ENCODE results near the gene SUV39H2. TPM values are rescaled to one million over a fixed set of nuclear protein-coding genes. Genes with fewer than 3 reads are reported as not detected.

SUV39H2 gene
- total RNA-seq, 1 donor from 2014 or later: 4.5 TPM

DNA sequence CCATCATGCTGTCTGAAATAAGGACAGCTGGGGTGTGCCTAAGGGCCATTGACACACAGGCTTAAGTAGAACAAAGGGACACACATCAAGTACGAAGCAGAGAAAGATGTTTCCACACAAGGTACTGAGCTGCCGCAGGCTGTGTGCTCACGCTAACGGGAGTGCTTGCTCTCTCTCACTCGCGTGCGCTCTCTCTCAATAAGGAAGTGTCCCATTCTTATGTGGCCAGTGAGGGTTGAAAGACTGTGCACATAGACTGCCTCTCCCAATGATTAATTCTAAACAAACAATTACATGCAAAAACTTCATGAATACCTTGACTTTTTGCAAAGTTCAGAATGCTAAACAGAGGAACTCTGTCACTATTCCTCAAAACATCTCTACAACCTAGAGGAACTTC lies 45.3 kb downstream of the SUV39H2 start:
- Histone ChIP-seq H3K9me3 (no peaks in the 10 kb centered on the region), H3K27ac (no peak overlapping the region), H3K27me3 (no peaks in the 10 kb centered on the region), H3K4me1 (no peaks in the 10 kb centered on the region), H3K36me3 (peaks cover 95% of the 10 kb centered on the region), H3K4me3 (no peak overlapping the region)
- intact Hi-C loops (cut with DNase I): no loop called here
- TF ChIP-seq, protein P1, sequence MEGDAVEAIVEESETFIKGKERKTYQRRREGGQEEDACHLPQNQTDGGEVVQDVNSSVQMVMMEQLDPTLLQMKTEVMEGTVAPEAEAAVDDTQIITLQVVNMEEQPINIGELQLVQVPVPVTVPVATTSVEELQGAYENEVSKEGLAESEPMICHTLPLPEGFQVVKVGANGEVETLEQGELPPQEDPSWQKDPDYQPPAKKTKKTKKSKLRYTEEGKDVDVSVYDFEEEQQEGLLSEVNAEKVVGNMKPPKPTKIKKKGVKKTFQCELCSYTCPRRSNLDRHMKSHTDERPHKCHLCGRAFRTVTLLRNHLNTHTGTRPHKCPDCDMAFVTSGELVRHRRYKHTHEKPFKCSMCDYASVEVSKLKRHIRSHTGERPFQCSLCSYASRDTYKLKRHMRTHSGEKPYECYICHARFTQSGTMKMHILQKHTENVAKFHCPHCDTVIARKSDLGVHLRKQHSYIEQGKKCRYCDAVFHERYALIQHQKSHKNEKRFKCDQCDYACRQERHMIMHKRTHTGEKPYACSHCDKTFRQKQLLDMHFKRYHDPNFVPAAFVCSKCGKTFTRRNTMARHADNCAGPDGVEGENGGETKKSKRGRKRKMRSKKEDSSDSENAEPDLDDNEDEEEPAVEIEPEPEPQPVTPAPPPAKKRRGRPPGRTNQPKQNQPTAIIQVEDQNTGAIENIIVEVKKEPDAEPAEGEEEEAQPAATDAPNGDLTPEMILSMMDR (IDR thresholded peaks at IDR 0.05): no peak
- no peak for DNase-seq
- ATAC-seq: no peak

GRCh38 chr10:14925268-14925667 lies 46.6 kb downstream of the SUV39H2 start:
- Histone ChIP-seq H3K4me1 (no peaks in the 10 kb centered on the region), H3K4me3 (no peak overlapping the region), H3K36me3 (peaks cover 94% of the 10 kb centered on the region), H3K27me3 (no peaks in the 10 kb centered on the region), H3K9me3 (no peaks in the 10 kb centered on the region), H3K27ac (no peak overlapping the region)
- intact Hi-C loops (cut with DNase I): no loop called here
- DNase-seq: no peak
- TF ChIP-seq, protein P1 (IDR thresholded peaks at IDR 0.05): no peak
- ATAC-seq: no peak

DNA sequence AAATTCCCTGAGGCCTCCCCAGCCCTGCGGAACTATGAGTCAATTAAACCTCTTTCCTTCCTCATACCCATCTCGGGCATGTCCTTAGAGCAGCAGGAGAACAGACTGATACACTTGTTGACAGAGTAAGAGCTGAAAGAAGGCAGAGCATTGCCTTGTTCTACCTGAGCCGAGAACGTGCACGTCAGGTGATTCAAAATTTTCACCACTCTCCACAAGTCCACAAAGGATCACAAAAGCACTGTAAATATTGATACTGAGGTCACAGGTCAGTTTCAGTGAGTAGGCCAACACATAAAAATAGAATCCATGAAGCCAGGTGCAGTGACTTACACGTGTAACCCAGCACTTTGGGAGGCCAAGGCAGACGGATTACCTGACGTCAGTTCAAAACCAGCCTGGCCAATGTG lies 47.4 kb downstream of the SUV39H2 start:
- Histone ChIP-seq H3K27ac (no peak overlapping the region), H3K4me1 (no peaks in the 10 kb centered on the region), H3K4me3 (no peak overlapping the region), H3K9me3 (no peaks in the 10 kb centered on the region), H3K36me3 (peaks cover 94% of the 10 kb centered on the region), H3K27me3 (no peaks in the 10 kb centered on the region)
- DNase-seq: no peak
- TF ChIP-seq, protein P1 (IDR thresholded peaks at IDR 0.05): no peak
- no peak for ATAC-seq
- intact Hi-C loops (cut with DNase I): no loop called here

GRCh38 chr10:14926722-14927416 lies 48.2 kb downstream of the SUV39H2 start:
- H3K9me3 ChIP-seq: no peaks in the 10 kb centered on the region
- no peaks in the 10 kb centered on the region for H3K27me3 ChIP-seq
- H3K4me3 ChIP-seq: no peak overlapping the region
- intact Hi-C loops (cut with DNase I): no loop called here
- H3K4me1 ChIP-seq: no peaks in the 10 kb centered on the region
- H3K27ac ChIP-seq: no peak overlapping the region
- peaks cover 94% of the 10 kb centered on the region for H3K36me3 ChIP-seq
- DNase-seq: no peak
- TF ChIP-seq, protein P1 (IDR thresholded peaks at IDR 0.05): no peak
- ATAC-seq: no peak

DNA sequence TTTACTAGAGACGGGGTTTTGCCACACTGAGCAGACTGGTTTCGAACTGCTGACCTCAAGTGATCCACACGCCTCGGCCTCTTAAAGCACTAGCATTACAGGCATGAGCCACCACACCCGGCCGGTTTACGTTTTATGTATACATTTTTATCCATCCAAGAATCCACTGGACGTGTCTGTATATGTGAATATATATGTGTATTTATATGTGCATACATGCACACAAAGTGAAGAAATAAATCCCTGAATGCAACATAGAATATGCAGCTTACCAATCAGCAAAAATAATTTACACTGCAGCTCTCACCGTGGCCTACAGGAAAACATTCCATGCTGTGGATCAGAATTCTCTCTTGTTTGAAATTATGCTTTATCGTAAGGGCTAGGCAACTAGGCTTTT lies 51.9 kb downstream of the SUV39H2 start:
- no peaks in the 10 kb centered on the region for H3K4me1 ChIP-seq

More for the DNA sequence above, 51.9 kb downstream of the SUV39H2 start:
- Histone ChIP-seq H3K9me3 (no peaks in the 10 kb centered on the region), H3K4me3 (no peak overlapping the region), H3K27ac (no peak overlapping the region), H3K27me3 (no peaks in the 10 kb centered on the region), H3K36me3 (peaks cover 96% of the 10 kb centered on the region)
- DNase-seq: no peak
- no peak for ATAC-seq
- intact Hi-C loops (cut with DNase I): no loop called here
- TF ChIP-seq, protein P1 (IDR thresholded peaks at IDR 0.05): no peak

All from upper lobe of right lung (tissue), 1 donor.